ENCODE measurements around the gene ERGIC1.

DNA sequence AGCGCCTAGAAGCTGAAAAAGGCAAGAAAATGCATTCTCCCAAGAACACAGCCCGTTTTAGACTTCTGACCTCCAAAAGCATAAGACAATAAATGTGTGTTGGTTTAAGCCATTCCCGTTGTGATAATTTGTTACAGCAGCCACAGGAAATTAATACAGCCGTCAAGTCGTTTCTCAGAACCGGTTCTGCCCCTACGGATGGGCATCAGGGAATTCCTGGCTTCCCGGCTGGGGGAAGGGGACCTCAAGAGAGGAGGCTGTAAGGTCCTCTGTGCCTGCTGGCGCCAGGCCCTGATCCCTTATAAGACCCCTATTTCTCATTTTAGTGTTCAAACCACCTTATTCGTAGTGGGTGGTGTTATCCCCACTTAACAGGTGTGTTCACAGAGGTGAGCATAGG is 74.6 kb downstream of the ERGIC1 start:
- TF ChIP-seq KDM5A (IDR thresholded peaks at IDR 0.05; ENCODE audit: low read length) (no peak), SP1 (IDR thresholded peaks at IDR 0.05; ENCODE audit: low read depth, low read length) (no peak), SIN3A (conservative IDR thresholded peaks at IDR 0.05 in 1 of 2, IDR thresholded peaks at IDR 0.05 in 1 of 2; ENCODE audit: low read depth in 1 of 2, low read length in 2 of 2) (no peak), EZH2 (IDR thresholded peaks at IDR 0.05; ENCODE audit: low read depth, low read length, severe bottlenecking) (no peak), POLR2A (IDR thresholded peaks at IDR 0.05; ENCODE audit: control extremely low read depth in 1 of 2, low read depth in 2 of 2, low read length in 2 of 2) (no peak), POLR2AphosphoS5 (IDR thresholded peaks at IDR 0.05; ENCODE audit: low read depth, low read length) (no peak), EGR1 (IDR thresholded peaks at IDR 0.05; ENCODE audit: borderline replicate concordance, low read depth, low read length) (no peak)
- TF ChIP-seq, protein P1, sequence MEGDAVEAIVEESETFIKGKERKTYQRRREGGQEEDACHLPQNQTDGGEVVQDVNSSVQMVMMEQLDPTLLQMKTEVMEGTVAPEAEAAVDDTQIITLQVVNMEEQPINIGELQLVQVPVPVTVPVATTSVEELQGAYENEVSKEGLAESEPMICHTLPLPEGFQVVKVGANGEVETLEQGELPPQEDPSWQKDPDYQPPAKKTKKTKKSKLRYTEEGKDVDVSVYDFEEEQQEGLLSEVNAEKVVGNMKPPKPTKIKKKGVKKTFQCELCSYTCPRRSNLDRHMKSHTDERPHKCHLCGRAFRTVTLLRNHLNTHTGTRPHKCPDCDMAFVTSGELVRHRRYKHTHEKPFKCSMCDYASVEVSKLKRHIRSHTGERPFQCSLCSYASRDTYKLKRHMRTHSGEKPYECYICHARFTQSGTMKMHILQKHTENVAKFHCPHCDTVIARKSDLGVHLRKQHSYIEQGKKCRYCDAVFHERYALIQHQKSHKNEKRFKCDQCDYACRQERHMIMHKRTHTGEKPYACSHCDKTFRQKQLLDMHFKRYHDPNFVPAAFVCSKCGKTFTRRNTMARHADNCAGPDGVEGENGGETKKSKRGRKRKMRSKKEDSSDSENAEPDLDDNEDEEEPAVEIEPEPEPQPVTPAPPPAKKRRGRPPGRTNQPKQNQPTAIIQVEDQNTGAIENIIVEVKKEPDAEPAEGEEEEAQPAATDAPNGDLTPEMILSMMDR (IDR thresholded peaks at IDR 0.05; ENCODE audit: control extremely low read depth in 1 of 3, insufficient read depth in 1 of 3, low read depth in 1 of 3, low read length in 3 of 3) = no peak
- TF ChIP-seq, protein P2, sequence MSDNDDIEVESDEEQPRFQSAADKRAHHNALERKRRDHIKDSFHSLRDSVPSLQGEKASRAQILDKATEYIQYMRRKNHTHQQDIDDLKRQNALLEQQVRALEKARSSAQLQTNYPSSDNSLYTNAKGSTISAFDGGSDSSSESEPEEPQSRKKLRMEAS (IDR thresholded peaks at IDR 0.05) = no peak
- TF ChIP-seq, protein P3, sequence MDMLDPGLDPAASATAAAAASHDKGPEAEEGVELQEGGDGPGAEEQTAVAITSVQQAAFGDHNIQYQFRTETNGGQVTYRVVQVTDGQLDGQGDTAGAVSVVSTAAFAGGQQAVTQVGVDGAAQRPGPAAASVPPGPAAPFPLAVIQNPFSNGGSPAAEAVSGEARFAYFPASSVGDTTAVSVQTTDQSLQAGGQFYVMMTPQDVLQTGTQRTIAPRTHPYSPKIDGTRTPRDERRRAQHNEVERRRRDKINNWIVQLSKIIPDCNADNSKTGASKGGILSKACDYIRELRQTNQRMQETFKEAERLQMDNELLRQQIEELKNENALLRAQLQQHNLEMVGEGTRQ (IDR thresholded peaks at IDR 0.05; ENCODE audit: low read length) = no peak
